ENCODE data around the gene SLC35G6.
A peak's percentile ranks its signal among the peaks of the same experiment; 100 is the strongest.

- TF ChIP-seq CTCF (optimal IDR thresholded peaks at IDR 0.05 in 1 of 3, IDR thresholded peaks at IDR 0.05 in 1 of 3, conservative IDR thresholded peaks at IDR 0.05 in 1 of 3; ENCODE audit: extremely low read depth in 1 of 3, insufficient read depth in 2 of 3, low read length in 3 of 3) (peak in 1 of 3 experiments; percentile 25), EZH2 (IDR thresholded peaks at IDR 0.05; ENCODE audit: low read length) (no peak)
Measured at GRCh38 chr17:7464081-7464480, 17.2 kb upstream of the SLC35G6 start.
